ENCODE results near the gene RPL35.
A peak's percentile ranks its signal among the peaks of the same experiment; 100 is the strongest.

The RPL35 gene

GRCh38 chr9:124861342-124862229 is at the start of gene RPL35, which contains the start of gene ARPC5L:
Gene RPL35 (minus strand): TSS chr9:124861957. CDS start chr9:124861912, 45 bp downstream.
Gene ARPC5L (plus strand): TSS chr9:124862130. CDS start chr9:124869291, 7,161 bp downstream.
- DNase-seq (ENCODE audit: low read depth) = peak; percentile 96

GRCh38 chr9:124908098-124908497 is 46.3 kb upstream of the RPL35 start:
- DNase-seq (ENCODE audit: low read depth) = no peak

- no peak for DNase-seq (ENCODE audit: low read depth)
Observed at GRCh38 chr9:124906966-124907365, 45.2 kb upstream of the RPL35 start.

GRCh38 chr9:124899845-124900244 is 38.1 kb upstream of the RPL35 start:
- no peak for DNase-seq (ENCODE audit: low read depth)

- no peak for DNase-seq (ENCODE audit: low read depth)
Observed at GRCh38 chr9:124897570-124898460, 36.1 kb upstream of the RPL35 start.

- peak; percentile 64 for DNase-seq (ENCODE audit: low read depth)
Observed at GRCh38 chr9:124894741-124895170, 33.0 kb upstream of the RPL35 start.

- DNase-seq (ENCODE audit: low read depth) = no peak
Observed at GRCh38 chr9:124894035-124894740, 32.4 kb upstream of the RPL35 start.

GRCh38 chr9:124890179-124890578 is 28.4 kb upstream of the RPL35 start:
- DNase-seq (ENCODE audit: low read depth) = no peak

GRCh38 chr9:124889006-124889405 is 27.2 kb upstream of the RPL35 start:
- DNase-seq (ENCODE audit: low read depth) = no peak

GRCh38 chr9:124887832-124888231 is 26.1 kb upstream of the RPL35 start:
- DNase-seq (ENCODE audit: low read depth) = no peak

- DNase-seq (ENCODE audit: low read depth) = no peak
Observed at GRCh38 chr9:124886866-124887492, 25.2 kb upstream of the RPL35 start.

- no peak for DNase-seq (ENCODE audit: low read depth)
Observed at GRCh38 chr9:124886461-124886860, 24.7 kb upstream of the RPL35 start.

GRCh38 chr9:124885551-124885950 is 23.8 kb upstream of the RPL35 start:
- DNase-seq (ENCODE audit: low read depth) = no peak

- DNase-seq (ENCODE audit: low read depth) = no peak
Observed at GRCh38 chr9:124884376-124884775, 22.6 kb upstream of the RPL35 start.

GRCh38 chr9:124882231-124882630 is 20.5 kb upstream of the RPL35 start:
- DNase-seq (ENCODE audit: low read depth) = no peak

GRCh38 chr9:124881138-124881743 is 19.5 kb upstream of the RPL35 start:
- no peak for DNase-seq (ENCODE audit: low read depth)

- no peak for DNase-seq (ENCODE audit: low read depth)
Observed at GRCh38 chr9:124880501-124880900, 18.7 kb upstream of the RPL35 start.

GRCh38 chr9:124879226-124879625 is 17.5 kb upstream of the RPL35 start:
- no peak for DNase-seq (ENCODE audit: low read depth)

- no peak for DNase-seq (ENCODE audit: low read depth)
Observed at GRCh38 chr9:124878518-124878917, 16.8 kb upstream of the RPL35 start.

- DNase-seq (ENCODE audit: low read depth) = no peak
Observed at GRCh38 chr9:124878021-124878420, 16.3 kb upstream of the RPL35 start.

Measured in ELR (cell line).